NCI-H2227 (cell line): ENCODE data around the gene MAPKAPK3.
A peak's percentile ranks its signal among the peaks of the same experiment; 100 is the strongest.

Experiments
- DNase-seq: peaks from one replicate; lab custom pipeline; 2025; ENCODE audit not compliant: unreplicated experiment; lab: John Stamatoyannopoulos, UW

The MAPKAPK3 gene

GRCh38 chr3:50626401-50626800, 9.4 kb downstream of the MAPKAPK3 start:
- DNase-seq: no peak

- peak; percentile 26 for DNase-seq
These were observed 10.6 kb downstream of the MAPKAPK3 start for GRCh38 chr3:50627407-50628051.

GRCh38 chr3:50628601-50629000, 11.7 kb downstream of the MAPKAPK3 start:
- no peak for DNase-seq

GRCh38 chr3:50630394-50630793, 13.4 kb downstream of the MAPKAPK3 start:
- DNase-seq: no peak

GRCh38 chr3:50630877-50631276, 13.9 kb downstream of the MAPKAPK3 start:
- DNase-seq: peak; percentile 48

- DNase-seq: no peak
These were observed 15.5 kb downstream of the MAPKAPK3 start for GRCh38 chr3:50632450-50632849.

GRCh38 chr3:50633230-50633790, 16.4 kb downstream of the MAPKAPK3 start:
- no peak for DNase-seq

- DNase-seq: no peak
These were observed 18.1 kb downstream of the MAPKAPK3 start for GRCh38 chr3:50635066-50635465.

- no peak for DNase-seq
These were observed 20.1 kb downstream of the MAPKAPK3 start for GRCh38 chr3:50637011-50637410.

GRCh38 chr3:50637945-50638344, 21.0 kb downstream of the MAPKAPK3 start:
- no peak for DNase-seq

GRCh38 chr3:50639055-50639494, 22.1 kb downstream of the MAPKAPK3 start:
- DNase-seq: no peak

- DNase-seq: no peak
These were observed 25.4 kb downstream of the MAPKAPK3 start for GRCh38 chr3:50642382-50642781.

GRCh38 chr3:50644561-50644960, 27.6 kb downstream of the MAPKAPK3 start:
- no peak for DNase-seq

- DNase-seq: no peak
These were observed 28.4 kb downstream of the MAPKAPK3 start for GRCh38 chr3:50645378-50645777.

- peak; percentile 87 for DNase-seq
These were observed 31.4 kb downstream of the MAPKAPK3 start for GRCh38 chr3:50648313-50648712.

GRCh38 chr3:50648944-50649343, 32.0 kb downstream of the MAPKAPK3 start:
- no peak for DNase-seq

- DNase-seq: peak; percentile 18
These were observed 32.5 kb downstream of the MAPKAPK3 start for GRCh38 chr3:50649451-50649931.

- no peak for DNase-seq
These were observed 33.1 kb downstream of the MAPKAPK3 start for GRCh38 chr3:50650018-50650417.

GRCh38 chr3:50651445-50651844, 34.5 kb downstream of the MAPKAPK3 start:
- DNase-seq: no peak

GRCh38 chr3:50651920-50652529, 35.1 kb downstream of the MAPKAPK3 start:
- no peak for DNase-seq

- DNase-seq: no peak
These were observed 35.8 kb downstream of the MAPKAPK3 start for GRCh38 chr3:50652709-50653108.

- DNase-seq: no peak
These were observed 37.1 kb downstream of the MAPKAPK3 start for GRCh38 chr3:50653937-50654595.
